GM23248 (cell line): ENCODE measurements around the gene RNF130. TPM values are rescaled to one million over a fixed set of nuclear protein-coding genes. Genes with fewer than 3 reads are reported as not detected.

Experiments
- DNase-seq: peaks from one replicate; pipeline ENCODE4 v3.0.0-alpha.2; 2015
- H2AFZ ChIP-seq: fragments of 200-600 bp; sonication (generic); 2 replicates; pipeline ENCODE4 v1.6.1; 2016; ENCODE audit warnings: antibody characterized with exemption
- H3F3A ChIP-seq: fragments of 200-600 bp; sonication (generic); 2 replicates; pipeline ENCODE4 v1.6.1; 2016; ENCODE audit warnings: mild to moderate bottlenecking, antibody characterized with exemption, mixed run types; ENCODE audit not compliant: insufficient read depth
- H3K27ac ChIP-seq: fragments of 200-600 bp; sonication (generic); 2 replicates; pipeline ENCODE4 v1.5.1; 2016; ENCODE audit warnings: mild to moderate bottlenecking
- H3K27me3 ChIP-seq: fragments of 200-600 bp; sonication (generic); replicated peaks from 2 replicates; pipeline ENCODE4 v1.6.1; 2016; ENCODE audit warnings: mild to moderate bottlenecking; ENCODE audit not compliant: insufficient read depth
- H3K36me3 ChIP-seq: fragments of 200-600 bp; sonication (generic); 2 replicates; pipeline ENCODE4 v1.6.1; 2016; ENCODE audit warnings: low read depth, mild to moderate bottlenecking
- H3K4me1 ChIP-seq: fragments of 200-600 bp; sonication (generic); 2 replicates; pipeline ENCODE4 v1.6.1; 2016; ENCODE audit warnings: mild to moderate bottlenecking; ENCODE audit not compliant: insufficient read depth
- H3K4me2 ChIP-seq: fragments of 200-600 bp; sonication (generic); one replicate; pipeline ENCODE4 v1.6.1; 2016; ENCODE audit warnings: mild to moderate bottlenecking; ENCODE audit not compliant: unreplicated experiment
- H3K4me3 ChIP-seq: fragments of 200-600 bp; sonication (generic); 2 replicates; pipeline ENCODE4 v1.5.1; 2016; ENCODE audit warnings: mild to moderate bottlenecking
- H3K79me2 ChIP-seq: fragments of 200-600 bp; sonication (generic); 2 replicates; pipeline ENCODE4 v1.6.1; 2016; ENCODE audit warnings: mild to moderate bottlenecking; ENCODE audit not compliant: insufficient read depth
- H3K9ac ChIP-seq: fragments of 200-600 bp; sonication (generic); 2 replicates; pipeline ENCODE4 v1.6.1; 2016; ENCODE audit warnings: mild to moderate bottlenecking
- H3K9me2 ChIP-seq: fragments of 200-600 bp; sonication (generic); 2 replicates; pipeline ENCODE4 v1.6.1; 2016; ENCODE audit warnings: mixed run types, mild to moderate bottlenecking, moderate library complexity; ENCODE audit not compliant: insufficient read depth
- H3K9me3 ChIP-seq: fragments of 200-600 bp; sonication (generic); one replicate; pipeline ENCODE4 v1.6.1; 2017; ENCODE audit warnings: low read depth
- H4K20me1 ChIP-seq: fragments of 200-600 bp; sonication (generic); 2 replicates; pipeline ENCODE4 v1.6.0; 2016; ENCODE audit not compliant: insufficient read depth
- EZH2 ChIP-seq: fragments of 200-600 bp; sonication (generic); IDR thresholded peaks from 2 replicates; pipeline ENCODE4 v1.6.1; 2018; ENCODE audit warnings: antibody characterized with exemption, mild to moderate bottlenecking; ENCODE audit not compliant: insufficient read depth, poor library complexity, severe bottlenecking
- EZH2phosphoT487 ChIP-seq: fragments of 200-600 bp; sonication (generic); IDR thresholded peaks from 2 replicates; pipeline ENCODE4 v1.6.1; 2018; ENCODE audit warnings: antibody characterized with exemption, moderate library complexity, mild to moderate bottlenecking, low read depth; ENCODE audit not compliant: insufficient read depth
- WGBS, 2 experiments: methylation state at CpG; one replicate each; pipeline ENCODE4 v1.1.6; 2015 to 2017; ENCODE audit warnings: low lambda C conversion rate in 2 of 2, low coverage in 1 of 2; ENCODE audit errors: missing lambda C conversion rate in 2 of 2; 5-methylcytosine and 5-hydroxymethylcytosine counted together
- in situ Hi-C: fragments of 300-500 bp; cut with MboI; formaldehyde crosslinking; loops from 2 replicates; pipeline ENCODE4 v1.15.0; 2020
- polyA plus RNA-seq: library from polyadenylated mRNA; unstranded; fragments of >200 nt; fragmentation: Nextera tagmentation; extraction: Ambion mirVana; gene quantifications from 2 replicates; pipeline ENCODE4 v1.2.1, GENCODE V29; 2016
- total RNA-seq: library from RNA; depleted of rRNA; stranded (reverse); fragments of >200 nt; shearing (Covaris generic); gene quantifications from 2 replicates; pipeline ENCODE4 v1.2.3, GENCODE V29; 2014

The RNF130 gene
- total and polyA plus RNA-seq, 2 experiments from 2014 or later = 27.3 to 49.8 TPM

GRCh38 chr5:180009581-180009980 is 62.0 kb downstream of the RNF130 start:
- Histone ChIP-seq H3K9me3 (no peaks in the 10 kb centered on the region), H3K9me2 (no peaks in the 10 kb centered on the region)
- WGBS, 2 experiments = 92 to 94% methylated on average over 7 of the region's 7 CpGs

GRCh38 chr5:180008433-180008832 is 63.1 kb downstream of the RNF130 start:
- Histone ChIP-seq H3K9me3 (no peaks in the 10 kb centered on the region), H3K9ac (no peak overlapping the region), H3K4me2 (no peak overlapping the region), H3K4me3 (no peak overlapping the region), H3K9me2 (no peaks in the 10 kb centered on the region), H2AFZ (no peak overlapping the region), H3K27ac (no peak overlapping the region), H3K36me3 (no peaks in the 10 kb centered on the region), H4K20me1 (no peaks in the 10 kb centered on the region), H3K4me1 (peaks cover 8% of the 10 kb centered on the region; the same call in 1 of the 2 replicates), H3K27me3 (no peaks in the 10 kb centered on the region), H3K79me2 (no peaks in the 10 kb centered on the region), H3F3A (no peaks in the 10 kb centered on the region)
- no peak for TF ChIP-seq EZH2
- no peak for TF ChIP-seq EZH2phosphoT487
- in situ Hi-C loops = no loop called here
- WGBS, 2 experiments = 95 to 97% methylated on average over 7 of the region's 7 CpGs
- DNase-seq = no peak

More at GRCh38 chr5:180009581-180009980, 62.0 kb downstream of the RNF130 start:
- Histone ChIP-seq H3K27ac (no peak overlapping the region), H3K36me3 (no peaks in the 10 kb centered on the region), H3K4me2 (no peak overlapping the region), H2AFZ (no peak overlapping the region), H3K27me3 (no peaks in the 10 kb centered on the region), H4K20me1 (no peaks in the 10 kb centered on the region), H3K79me2 (no peaks in the 10 kb centered on the region), H3K9ac (no peak overlapping the region), H3K4me3 (no peak overlapping the region), H3F3A (no peaks in the 10 kb centered on the region), H3K4me1 (peaks cover 8% of the 10 kb centered on the region; the same call in 1 of the 2 replicates)
- no peak for TF ChIP-seq EZH2phosphoT487
- no peak for TF ChIP-seq EZH2
- in situ Hi-C loops = no loop called here
- DNase-seq = no peak

- Histone ChIP-seq H3K4me3 (no peak overlapping the region), H2AFZ (no peak overlapping the region), H3K4me2 (no peak overlapping the region), H3K9me2 (no peaks in the 10 kb centered on the region), H3K27me3 (no peaks in the 10 kb centered on the region), H3K4me1 (peaks cover 8% of the 10 kb centered on the region; the same call in 1 of the 2 replicates), H3F3A (no peaks in the 10 kb centered on the region), H3K9ac (no peak overlapping the region), H3K79me2 (no peaks in the 10 kb centered on the region), H3K27ac (no peak overlapping the region), H3K36me3 (no peaks in the 10 kb centered on the region), H3K9me3 (no peaks in the 10 kb centered on the region), H4K20me1 (no peaks in the 10 kb centered on the region)
- in situ Hi-C loops = no loop called here
- no peak for DNase-seq
- TF ChIP-seq EZH2phosphoT487 (no peak), EZH2 (no peak)
- 84 to 89% methylated on average over 8 of the region's 8 CpGs for WGBS, 2 experiments
These were observed 64.0 kb downstream of the RNF130 start for GRCh38 chr5:180007582-180007981.

GRCh38 chr5:180006141-180006540 is 65.4 kb downstream of the RNF130 start:
- no peaks in the 10 kb centered on the region for H3K9me2 ChIP-seq
- H3K27me3 ChIP-seq = no peaks in the 10 kb centered on the region
- no peak for DNase-seq
- no peak overlapping the region for H3K4me2 ChIP-seq
- H2AFZ ChIP-seq = no peak overlapping the region
- in situ Hi-C loops = no loop called here
- no peaks in the 10 kb centered on the region for H3K79me2 ChIP-seq
- H3F3A ChIP-seq = no peaks in the 10 kb centered on the region
- H3K4me3 ChIP-seq = no peak overlapping the region
- no peak overlapping the region for H3K9ac ChIP-seq
- no peak overlapping the region for H3K27ac ChIP-seq
- H4K20me1 ChIP-seq = no peaks in the 10 kb centered on the region
- no peaks in the 10 kb centered on the region for H3K36me3 ChIP-seq
- no peak for TF ChIP-seq EZH2phosphoT487
- TF ChIP-seq EZH2 = no peak
- H3K4me1 ChIP-seq = peaks cover 8% of the 10 kb centered on the region; the same call in 1 of the 2 replicates
- H3K9me3 ChIP-seq = no peaks in the 10 kb centered on the region

- TF ChIP-seq EZH2phosphoT487 = no peak
- TF ChIP-seq EZH2 = no peak
- Histone ChIP-seq H3K4me1 (peaks cover 8% of the 10 kb centered on the region; the same call in 1 of the 2 replicates), H3K9me2 (no peaks in the 10 kb centered on the region), H3F3A (no peaks in the 10 kb centered on the region), H3K27me3 (no peaks in the 10 kb centered on the region), H4K20me1 (no peaks in the 10 kb centered on the region), H3K79me2 (no peaks in the 10 kb centered on the region), H3K9me3 (no peaks in the 10 kb centered on the region), H3K27ac (no peak overlapping the region), H3K9ac (no peak overlapping the region), H2AFZ (no peak overlapping the region), H3K4me2 (no peak overlapping the region), H3K36me3 (no peaks in the 10 kb centered on the region), H3K4me3 (no peak overlapping the region)
- WGBS, 2 experiments = 86 to 88% methylated on average over 7 of the region's 7 CpGs
- in situ Hi-C loops = no loop called here
- no peak for DNase-seq
These were observed 68.4 kb downstream of the RNF130 start for GRCh38 chr5:180003127-180003526.
